SK-MEL-5 (cell line): Measurements from ENCODE around the gene TMCO5A. TPM values are rescaled to one million over a fixed set of nuclear protein-coding genes. Genes with fewer than 3 reads are reported as not detected.
A peak's percentile ranks its signal among the peaks of the same experiment; 100 is the strongest.

Experiments
- DNase-seq: peaks from one replicate; pipeline ENCODE4 v3.0.0-alpha.2; 2016; ENCODE audit warnings: low read depth, low spot score
- in situ Hi-C: cut with HindIII; loops from 2 replicates; pipeline ENCODE4 v1.10.0; 2016; ENCODE audit warnings: low sequenced_read_pairs, high pct_unique_total_duplicates, low pct_unique_long_range_greater_than_20kb
- polyA plus RNA-seq, 2 experiments: library from polyadenylated mRNA; depleted of rRNA; stranded (reverse); fragments of >200 nt; gene quantifications; 2 replicates each; pipeline ENCODE4 v1.2.3, GENCODE V29; 2015
- total RNA-seq: library from RNA; depleted of rRNA; stranded (reverse); fragments of >200 nt; shearing (Covaris generic); gene quantifications from 2 replicates; pipeline ENCODE4 v1.2.3, GENCODE V29; 2014; rRNA removed

TMCO5A gene
- not detected in 2 replicates for total RNA-seq
- not detected in 2 replicates for polyA plus RNA-seq (2015; cell fraction: cytosol; rRNA removed)
- not detected in 2 replicates for polyA plus RNA-seq (2015; cell fraction: nucleus; rRNA removed)

GRCh38 chr15:37934340-37934739, at the start of gene TMCO5A:
TSS of gene TMCO5A (plus strand) at chr15:37934640. CDS start at chr15:37936324, 1,684 bp downstream.
- in situ Hi-C loops = no loop called here
- DNase-seq = no peak

GRCh38 chr15:37885651-37886050, 48.8 kb upstream of the TMCO5A start:
- in situ Hi-C loops = no loop called here
- DNase-seq = no peak

- DNase-seq = no peak
- in situ Hi-C loops = no loop called here
Observed at GRCh38 chr15:37888356-37888755, 46.1 kb upstream of the TMCO5A start.

GRCh38 chr15:37891766-37892368, 42.6 kb upstream of the TMCO5A start:
- in situ Hi-C loops = no loop called here

GRCh38 chr15:37893309-37893708, 41.1 kb upstream of the TMCO5A start:
- no peak for DNase-seq
- in situ Hi-C loops = no loop called here

More at GRCh38 chr15:37891766-37892368, 42.6 kb upstream of the TMCO5A start:
- DNase-seq = peak; percentile 72

GRCh38 chr15:37898362-37898761, 36.1 kb upstream of the TMCO5A start:
- in situ Hi-C loops = no loop called here
- DNase-seq = no peak

- in situ Hi-C loops = no loop called here
Observed at GRCh38 chr15:37900326-37901221, 33.9 kb upstream of the TMCO5A start.

GRCh38 chr15:37902126-37902525, 32.3 kb upstream of the TMCO5A start:
- in situ Hi-C loops = no loop called here
- DNase-seq = no peak

More at GRCh38 chr15:37900326-37901221, 33.9 kb upstream of the TMCO5A start:
- DNase-seq = no peak

- DNase-seq = no peak
- in situ Hi-C loops = no loop called here
Observed at GRCh38 chr15:37903919-37904625, 30.4 kb upstream of the TMCO5A start.

GRCh38 chr15:37907136-37907535, 27.3 kb upstream of the TMCO5A start:
- in situ Hi-C loops = no loop called here

GRCh38 chr15:37921527-37922385, 12.7 kb upstream of the TMCO5A start:
- in situ Hi-C loops = no loop called here
- DNase-seq = no peak

More at GRCh38 chr15:37907136-37907535, 27.3 kb upstream of the TMCO5A start:
- no peak for DNase-seq

- DNase-seq = no peak
Observed at GRCh38 chr15:37926136-37926535, 8.3 kb upstream of the TMCO5A start.

GRCh38 chr15:37929238-37929637, 5.2 kb upstream of the TMCO5A start:
- DNase-seq = no peak
- in situ Hi-C loops = no loop called here

More at GRCh38 chr15:37926136-37926535, 8.3 kb upstream of the TMCO5A start:
- in situ Hi-C loops = no loop called here

GRCh38 chr15:37931321-37931720, 3.1 kb upstream of the TMCO5A start:
- in situ Hi-C loops = no loop called here
- DNase-seq = no peak

- DNase-seq = no peak
- in situ Hi-C loops = no loop called here
Observed at GRCh38 chr15:37931868-37932267, 2.6 kb upstream of the TMCO5A start.

GRCh38 chr15:37932549-37932948, 1.9 kb upstream of the TMCO5A start:
- in situ Hi-C loops = no loop called here
- DNase-seq = no peak

- no peak for DNase-seq
- in situ Hi-C loops = no loop called here
Observed at GRCh38 chr15:37933666-37934065, 774 bp upstream of the TMCO5A start.
